HEK293T (cell line): ENCODE measurements around the gene TNXB.

Source experiments
- HDGF ChIP-seq: fragments of 450-650 bp; IDR thresholded peaks from 2 replicates; pipeline ENCODE4 v1.6.1; 2017; ENCODE audit warnings: antibody characterized with exemption, borderline replicate concordance
- NFRKB ChIP-seq: fragments of 450-650 bp; IDR thresholded peaks from 2 replicates; pipeline ENCODE4 v1.6.1; 2016; ENCODE audit warnings: mild to moderate bottlenecking, moderate library complexity

GRCh38 chr6:32089082-32089828 lies 19.9 kb downstream of the TNXB start:
- no peak for TF ChIP-seq NFRKB
- no peak for TF ChIP-seq HDGF
